PC-9 (cell line): ENCODE data around the gene IFNAR2. TPM values are rescaled to one million over a fixed set of nuclear protein-coding genes. Genes with fewer than 3 reads are reported as not detected.

ENCODE experiments used
- BruUV-seq: library from RNA; stranded (reverse); fragments of 400-500 nt; replicated peaks from 2 replicates; lab custom pipeline; 2021; lab: Mats Ljungman, UMichigan
- CTCF ChIA-PET: fragments of 300-600 bp; sonication (Branson Sonifier 250); formaldehyde crosslinking; loops from one replicate; lab custom pipeline; 2022; ENCODE audit warnings: antibody characterized with exemption; lab: Charles Lee
- POLR2A ChIA-PET: fragments of 300-600 bp; sonication (Branson Sonifier 250); formaldehyde crosslinking; loops from one replicate; lab custom pipeline; 2022; ENCODE audit warnings: antibody characterized with exemption; ENCODE audit not compliant: unreplicated experiment; lab: Charles Lee
- DNase-seq, 2 experiments: peaks; one replicate each; pipeline versions ENCODE4 v3.0.0 to v3.0.0-alpha.2; 2015 to 2022; ENCODE audit warnings: mixed read lengths in 1 of 2
- H2AFZ ChIP-seq: fragments of 200-600 bp; sonication (generic); 2 replicates; pipeline ENCODE4 v1.8.1; 2017; ENCODE audit warnings: antibody characterized with exemption
- H3F3A ChIP-seq: fragments of 200-600 bp; sonication (generic); 2 replicates; pipeline ENCODE4 v1.8.1; 2017; ENCODE audit warnings: antibody characterized with exemption, mild to moderate bottlenecking, low read depth; ENCODE audit not compliant: insufficient read depth
- H3K27ac ChIP-seq: fragments of 200-600 bp; sonication (generic); 2 replicates; pipeline ENCODE4 v1.6.1; 2016; ENCODE audit warnings: mixed run types
- H3K27me3 ChIP-seq: fragments of 200-600 bp; sonication (generic); 2 replicates; pipeline ENCODE4 v1.6.1; 2016; ENCODE audit warnings: low read depth, mixed run types; ENCODE audit not compliant: insufficient read depth
- H3K36me3 ChIP-seq: fragments of 200-600 bp; sonication (generic); 2 replicates; pipeline ENCODE4 v1.6.1; 2016; ENCODE audit warnings: low read depth, mixed run types
- H3K4me1 ChIP-seq: fragments of 200-600 bp; sonication (generic); replicated peaks from 2 replicates; pipeline ENCODE4 v1.6.1; 2016; ENCODE audit warnings: mixed run types; ENCODE audit not compliant: insufficient read depth
- H3K4me2 ChIP-seq: fragments of 200-600 bp; sonication (generic); 2 replicates; pipeline ENCODE4 v1.6.1; 2017; ENCODE audit warnings: mixed run types
- H3K4me3 ChIP-seq: fragments of 200-600 bp; sonication (generic); 2 replicates; pipeline ENCODE4 v1.6.1; 2016; ENCODE audit warnings: mixed run types
- H3K79me2 ChIP-seq: fragments of 200-600 bp; sonication (generic); 2 replicates; pipeline ENCODE4 v1.6.1; 2017; ENCODE audit warnings: low read depth, mixed run types
- H3K9me2 ChIP-seq: fragments of 200-600 bp; sonication (generic); 2 replicates; pipeline ENCODE4 v1.8.1; 2017; ENCODE audit warnings: mild to moderate bottlenecking; ENCODE audit not compliant: insufficient read depth
- H3K9me3 ChIP-seq: fragments of 200-600 bp; sonication (generic); 2 replicates; pipeline ENCODE4 v1.8.1; 2016; ENCODE audit warnings: low read depth; ENCODE audit not compliant: insufficient read depth
- H4K20me1 ChIP-seq: fragments of 200-600 bp; sonication (generic); 2 replicates; pipeline ENCODE4 v1.8.1; 2017; ENCODE audit not compliant: insufficient read depth
- CTCF ChIP-seq: fragments of 200-600 bp; sonication (generic); conservative IDR thresholded peaks from 2 replicates; pipeline ENCODE4 v1.6.1; 2017; ENCODE audit warnings: mixed run types, antibody characterized with exemption, mild to moderate bottlenecking, moderate library complexity
- EZH2 ChIP-seq: fragments of 200-600 bp; sonication (generic); IDR thresholded peaks from 2 replicates; pipeline ENCODE4 v1.8.0; 2017; ENCODE audit warnings: antibody characterized with exemption, low read depth
- intact Hi-C: fragments of 100-400 bp; cut with micrococcal nuclease; formaldehyde crosslinking; loops from one replicate; pipeline ENCODE4 v1.10.0; 2022; ENCODE audit not compliant: unreplicated experiment
- total RNA-seq: library from RNA; stranded (reverse); gene quantifications from 2 replicates; pipeline ENCODE4 v1.2.3, GENCODE V29; 2021

Gene IFNAR2
- total RNA-seq, 1 experiment from 2014 or later: 10.3 TPM

GRCh38 chr21:33189237-33189636 is 40.5 kb upstream of the IFNAR2 start:
- Histone ChIP-seq H3K9me3 (no peaks in the 10 kb centered on the region), H3K4me2 (no peak overlapping the region), H3K27ac (no peak overlapping the region), H3K79me2 (no peaks in the 10 kb centered on the region), H3K4me1 (no peaks in the 10 kb centered on the region), H3K4me3 (no peak overlapping the region), H3K9me2 (no peaks in the 10 kb centered on the region), H3K36me3 (no peaks in the 10 kb centered on the region), H3K27me3 (peaks cover 36% of the 10 kb centered on the region), H4K20me1 (no peaks in the 10 kb centered on the region), H2AFZ (no peak overlapping the region), H3F3A (no peaks in the 10 kb centered on the region)
- BruUV-seq: no TSS peak
- ChIA-PET CTCF (no interaction called here), POLR2A (no interaction called here)
- TF ChIP-seq CTCF (no peak), EZH2 (no peak)
- intact Hi-C loops: no loop called here
- no peak for DNase-seq

GRCh38 chr21:33189824-33190223 is 39.9 kb upstream of the IFNAR2 start:
- H3K79me2 ChIP-seq: no peaks in the 10 kb centered on the region
- H3K27me3 ChIP-seq: peaks cover 34% of the 10 kb centered on the region
- intact Hi-C loops: no loop called here
- BruUV-seq: no TSS peak
- no peak overlapping the region for H2AFZ ChIP-seq
- DNase-seq: no peak
- H3K9me3 ChIP-seq: no peaks in the 10 kb centered on the region
- H3K4me3 ChIP-seq: no peak overlapping the region
- no peak overlapping the region for H3K27ac ChIP-seq
- no peaks in the 10 kb centered on the region for H3K9me2 ChIP-seq
- TF ChIP-seq EZH2 (no peak), CTCF (no peak)
- CTCF ChIA-PET: no interaction called here
- H3F3A ChIP-seq: no peaks in the 10 kb centered on the region
- no peaks in the 10 kb centered on the region for H3K4me1 ChIP-seq
- POLR2A ChIA-PET: no interaction called here
- H3K36me3 ChIP-seq: no peaks in the 10 kb centered on the region
- H4K20me1 ChIP-seq: no peaks in the 10 kb centered on the region
- no peak overlapping the region for H3K4me2 ChIP-seq

- Histone ChIP-seq H4K20me1 (no peaks in the 10 kb centered on the region), H3K4me2 (peak overlapping the region; percentile 38), H3K9me3 (no peaks in the 10 kb centered on the region), H3K36me3 (no peaks in the 10 kb centered on the region), H3K4me3 (no peak overlapping the region), H3K27me3 (0 out of 2 replicates have a peak, but pooled peaks cover 2% of the 10 kb centered on the region), H3K4me1 (0 out of 2 replicates have a peak, but pooled peaks cover 3% of the 10 kb centered on the region), H3F3A (no peaks in the 10 kb centered on the region), H2AFZ (no peak overlapping the region), H3K9me2 (no peaks in the 10 kb centered on the region), H3K27ac (no peak overlapping the region), H3K79me2 (no peaks in the 10 kb centered on the region)
- ChIA-PET CTCF (interaction anchor here (0.6 to 1.0 kb wide), 5 partner anchors 39 to 271 kb away, joined by 3 to 27 read pairs (median 6); partner anchors contain the start of gene IFNAR1), POLR2A (interaction anchor here (0.6 kb wide), 1 partner anchor 359 kb away, joined by 4 read pairs; no protein-coding TSS in a partner anchor)
- BruUV-seq: no TSS peak
- peak; percentile 37 to 38 for DNase-seq
- intact Hi-C loops: loop anchor here (1.0 to 2.0 kb wide), 2 partner anchors 365 to 544 kb away; no protein-coding TSS in a partner anchor
- TF ChIP-seq CTCF (peak; percentile 73), EZH2 (no peak)
Observed at GRCh38 chr21:33196941-33197374, 32.8 kb upstream of the IFNAR2 start.
